Measurements from ENCODE around the gene CDH12. TPM values are rescaled to one million over a fixed set of nuclear protein-coding genes. Genes with fewer than 3 reads are reported as not detected.
"Not testable (repeated sequence)": the region's sequence is repeated elsewhere in the genome, so short reads cannot be mapped to it uniquely, and the experiment has no call there.

The CDH12 gene
- polyA plus RNA-seq, 2 of the 4 experiments (the other 2 are of a cell fraction), result 0.04 TPM; not detected in 1

- CTCF ChIA-PET, result no interaction called here
- no peak for ATAC-seq
These were observed 76.9 kb downstream of the CDH12 start for GRCh38 chr5:22776285-22776684.

GRCh38 chr5:22774214-22774613, 78.9 kb downstream of the CDH12 start:
- H3K4me1 ChIP-seq; DNase-seq (ENCODE audit: low read depth in 1 of 2, low spot score in 1 of 2); H3K9me3 ChIP-seq; POLR2A ChIA-PET; H3K27ac ChIP-seq; H3K4me2 ChIP-seq; ATAC-seq; H3K4me3 ChIP-seq; FAIRE-seq; CTCF ChIA-PET: not testable (repeated sequence)
- WGBS (ENCODE audit: missing lambda C conversion rate), result 6% methylated on average over 1 of the region's 1 CpG

More at GRCh38 chr5:22776285-22776684, 76.9 kb downstream of the CDH12 start:
- TF ChIP-seq HOXA7 (CRISPR knock-in tag; IDR thresholded peaks at IDR 0.05) (no peak), NFE2L2 (conservative IDR thresholded peaks at IDR 0.05; ENCODE audit: low read length) (no peak), USF2 (IDR thresholded peaks at IDR 0.05) (no peak), GATA3 (IDR thresholded peaks at IDR 0.05; ENCODE audit: borderline replicate concordance) (no peak), CTCF (IDR thresholded peaks at IDR 0.05) (no peak), CBX8 (IDR thresholded peaks at IDR 0.05) (no peak), HES2 (IDR thresholded peaks at IDR 0.05) (no peak), ZC3H11A (IDR thresholded peaks at IDR 0.05) (no peak), BCL3 (IDR thresholded peaks at IDR 0.05) (no peak), HMGXB4 (CRISPR knock-in tag; IDR thresholded peaks at IDR 0.05; ENCODE audit: borderline replicate concordance) (no peak), TP53 (CRISPR knock-in tag; IDR thresholded peaks at IDR 0.05) (no peak), RARB (CRISPR knock-in tag; IDR thresholded peaks at IDR 0.05) (no peak), RNF2 (IDR thresholded peaks at IDR 0.05; ENCODE audit: borderline replicate concordance, low read depth) (no peak), REST (IDR thresholded peaks at IDR 0.05) (no peak), HOXB13 (CRISPR knock-in tag; IDR thresholded peaks at IDR 0.05; ENCODE audit: low read depth) (no peak), EHF (CRISPR knock-in tag; IDR thresholded peaks at IDR 0.05) (no peak), FOXS1 (CRISPR knock-in tag; IDR thresholded peaks at IDR 0.05) (no peak), CHD4 (IDR thresholded peaks at IDR 0.05; ENCODE audit: borderline replicate concordance) (no peak)
- no peaks in the 10 kb centered on the region for H3K9me3 ChIP-seq
- DNase-seq (ENCODE audit: low read depth in 1 of 2, low spot score in 1 of 2) (no peak), FAIRE-seq (no peak)
- H3K4me1 ChIP-seq, result no peaks in the 10 kb centered on the region
- no peak overlapping the region for H3K4me2 ChIP-seq
- H3K27ac ChIP-seq, result no peak overlapping the region
- WGBS (ENCODE audit: missing lambda C conversion rate), result 4% methylated on average over 6 of the region's 6 CpGs
- POLR2A ChIA-PET, result no interaction called here
- H3K4me3 ChIP-seq, result no peak overlapping the region
